ENCODE data around the gene FOLR1. TPM values are rescaled to one million over a fixed set of nuclear protein-coding genes. Genes with fewer than 3 reads are reported as not detected.

The FOLR1 gene
- total RNA-seq, 2 donors from 2014 or later: not detected

Other genes starting within 250 kb of the FOLR1 start
- gene IL18BP, start 193.2 kb upstream of the FOLR1 start, total RNA-seq: 10 to 100 TPM; 12.5 to 13.8 TPM
- 100 to 1,000 TPM; 206 to 209 TPM for gene NUMA1, start 111.6 kb upstream of the FOLR1 start, total RNA-seq
- gene LRRC51, start 111.3 kb upstream of the FOLR1 start, total RNA-seq: 1 to 10 TPM; 4.1 to 8.3 TPM
- 10 to 100 TPM; 40.9 to 60.0 TPM for gene LAMTOR1, start 88.8 kb upstream of the FOLR1 start, total RNA-seq
- gene TOMT, start 86.2 kb upstream of the FOLR1 start, total RNA-seq: not detected
- 10 to 100 TPM; 50.5 to 60.1 TPM for gene ANAPC15, start 79.4 kb upstream of the FOLR1 start, total RNA-seq
- not detected for gene FOLR3, start 56.4 kb upstream of the FOLR1 start, total RNA-seq
- gene FOLR2, start 24.7 kb downstream of the FOLR1 start, total RNA-seq: not detected
- 100 to 1,000 TPM in 1 of 2 donors, 10 to 100 TPM in 1; 97.0 to 132 TPM for gene INPPL1, start 32.6 kb downstream of the FOLR1 start, total RNA-seq
- not detected for gene PHOX2A, start 52.0 kb downstream of the FOLR1 start, total RNA-seq
- 10 to 100 TPM; 40.0 to 58.4 TPM for gene CLPB, start 242.4 kb downstream of the FOLR1 start, total RNA-seq

Data from activated naive CD4-positive, alpha-beta T cell treated with anti-CD3 and anti-CD28 coated beads, Interleukin-2, amount 50 U/mL, for 72 hours (primary cell).